ENCODE measurements around the gene MARK1.

MARK1 gene

GRCh38 chr1:220701974-220702373 lies 174.0 kb downstream of the MARK1 start:
- Histone ChIP-seq H3K36me3 (no peaks in the 10 kb centered on the region), H3K27ac (no peak overlapping the region), H3K4me3 (ENCODE audit: low read depth in 1 of 2, low read length in 1 of 2) (no peak overlapping the region), H3K4me1 (ENCODE audit: control insufficient read depth in 1 of 2, insufficient read depth in 1 of 2, low read depth in 1 of 2, low read length in 1 of 2) (peaks cover 0 to 7% of the 10 kb centered on the region in 2 experiments), H3K9me3 (no peaks in the 10 kb centered on the region), H3K27me3 (peaks cover 62% of the 10 kb centered on the region)
- TF ChIP-seq, protein P1, sequence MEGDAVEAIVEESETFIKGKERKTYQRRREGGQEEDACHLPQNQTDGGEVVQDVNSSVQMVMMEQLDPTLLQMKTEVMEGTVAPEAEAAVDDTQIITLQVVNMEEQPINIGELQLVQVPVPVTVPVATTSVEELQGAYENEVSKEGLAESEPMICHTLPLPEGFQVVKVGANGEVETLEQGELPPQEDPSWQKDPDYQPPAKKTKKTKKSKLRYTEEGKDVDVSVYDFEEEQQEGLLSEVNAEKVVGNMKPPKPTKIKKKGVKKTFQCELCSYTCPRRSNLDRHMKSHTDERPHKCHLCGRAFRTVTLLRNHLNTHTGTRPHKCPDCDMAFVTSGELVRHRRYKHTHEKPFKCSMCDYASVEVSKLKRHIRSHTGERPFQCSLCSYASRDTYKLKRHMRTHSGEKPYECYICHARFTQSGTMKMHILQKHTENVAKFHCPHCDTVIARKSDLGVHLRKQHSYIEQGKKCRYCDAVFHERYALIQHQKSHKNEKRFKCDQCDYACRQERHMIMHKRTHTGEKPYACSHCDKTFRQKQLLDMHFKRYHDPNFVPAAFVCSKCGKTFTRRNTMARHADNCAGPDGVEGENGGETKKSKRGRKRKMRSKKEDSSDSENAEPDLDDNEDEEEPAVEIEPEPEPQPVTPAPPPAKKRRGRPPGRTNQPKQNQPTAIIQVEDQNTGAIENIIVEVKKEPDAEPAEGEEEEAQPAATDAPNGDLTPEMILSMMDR (IDR thresholded peaks at IDR 0.05): no peak

GRCh38 chr1:220702733-220703270 lies 174.9 kb downstream of the MARK1 start:
- no peaks in the 10 kb centered on the region for H3K9me3 ChIP-seq
- H3K36me3 ChIP-seq: no peaks in the 10 kb centered on the region
- peaks cover 57% of the 10 kb centered on the region for H3K27me3 ChIP-seq
- TF ChIP-seq, protein P1 (IDR thresholded peaks at IDR 0.05): no peak
- no peak overlapping the region for H3K27ac ChIP-seq
- no peak overlapping the region for H3K4me3 ChIP-seq (ENCODE audit: low read depth in 1 of 2, low read length in 1 of 2)
- peaks cover 0 to 7% of the 10 kb centered on the region in 2 experiments for H3K4me1 ChIP-seq (ENCODE audit: control insufficient read depth in 1 of 2, insufficient read depth in 1 of 2, low read depth in 1 of 2, low read length in 1 of 2)

DNA sequence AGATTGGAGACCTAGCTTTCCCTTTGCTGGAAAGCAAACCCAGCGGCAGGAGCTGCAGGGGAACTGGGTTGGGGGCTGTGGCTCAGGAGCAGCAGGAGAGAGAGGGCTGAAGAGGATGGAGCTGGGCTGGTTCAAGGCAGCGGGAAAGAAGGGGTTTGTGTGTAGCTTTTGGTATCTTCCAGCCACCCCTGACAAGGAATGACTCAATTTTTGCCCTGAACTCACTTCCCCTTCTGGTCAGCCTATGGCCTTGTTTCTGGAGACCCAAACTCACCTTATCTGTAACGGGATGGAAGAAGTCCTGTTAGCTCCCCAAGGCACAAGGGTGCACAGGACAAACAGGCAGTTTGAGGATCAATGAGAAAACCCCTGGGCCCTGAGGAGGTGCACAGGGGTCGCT lies 175.4 kb downstream of the MARK1 start:
- no peaks in the 10 kb centered on the region for H3K9me3 ChIP-seq
- H3K4me3 ChIP-seq (ENCODE audit: low read depth in 1 of 2, low read length in 1 of 2): no peak overlapping the region
- peaks cover 55% of the 10 kb centered on the region for H3K27me3 ChIP-seq
- no peaks in the 10 kb centered on the region for H3K36me3 ChIP-seq
- H3K4me1 ChIP-seq (ENCODE audit: control insufficient read depth in 1 of 2, insufficient read depth in 1 of 2, low read depth in 1 of 2, low read length in 1 of 2): peaks cover 0 to 7% of the 10 kb centered on the region in 2 experiments
- TF ChIP-seq, protein P1 (IDR thresholded peaks at IDR 0.05): no peak
- H3K27ac ChIP-seq: no peak overlapping the region

DNA sequence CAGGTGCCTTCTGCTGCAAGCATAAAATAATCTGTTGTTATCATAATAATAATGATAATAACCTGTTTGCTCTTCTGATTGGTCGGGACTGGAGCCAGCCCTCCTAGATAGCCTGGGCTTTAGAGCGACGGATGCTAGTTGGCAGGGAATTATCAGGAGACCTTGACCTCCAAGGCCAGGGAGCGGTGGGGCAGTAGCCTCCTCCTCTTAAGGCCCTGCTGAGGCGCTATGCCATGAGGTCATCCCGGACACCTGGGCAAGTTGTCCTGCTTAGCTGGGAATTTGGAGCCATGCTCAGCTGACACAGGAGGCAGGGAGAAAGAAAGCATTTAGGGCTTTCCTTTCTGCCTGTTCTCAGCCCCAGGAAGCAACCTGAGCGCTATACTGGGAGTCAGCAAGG lies 177.8 kb downstream of the MARK1 start:
- H3K4me1 ChIP-seq (ENCODE audit: control insufficient read depth in 1 of 2, insufficient read depth in 1 of 2, low read depth in 1 of 2, low read length in 1 of 2): peaks cover 0 to 7% of the 10 kb centered on the region in 2 experiments
- TF ChIP-seq, protein P1 (IDR thresholded peaks at IDR 0.05): no peak

DNA sequence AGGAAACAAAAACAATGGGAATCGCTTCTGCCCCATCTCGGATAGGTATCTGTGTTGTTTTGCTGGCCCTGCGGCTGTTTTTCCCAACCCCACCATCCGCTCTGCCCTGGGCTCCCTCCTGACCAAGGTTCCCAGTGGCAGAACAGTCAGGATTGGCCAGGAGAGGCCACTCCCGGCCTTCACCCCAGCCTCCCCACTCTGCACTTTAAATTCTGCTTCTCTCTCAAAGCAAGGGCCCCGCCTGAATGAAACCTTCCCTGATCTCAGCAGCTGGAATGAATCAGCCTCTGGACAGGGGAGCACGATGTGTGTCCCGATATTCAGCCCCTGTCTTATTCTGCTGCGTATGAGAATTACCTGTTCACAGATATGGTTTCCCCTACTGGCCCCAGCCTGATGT lies 178.5 kb downstream of the MARK1 start:
- Histone ChIP-seq H3K27me3 (peaks cover 27% of the 10 kb centered on the region), H3K9me3 (no peaks in the 10 kb centered on the region), H3K4me1 (ENCODE audit: control insufficient read depth in 1 of 2, insufficient read depth in 1 of 2, low read depth in 1 of 2, low read length in 1 of 2) (peaks cover 0 to 7% of the 10 kb centered on the region in 2 experiments), H3K36me3 (no peaks in the 10 kb centered on the region), H3K27ac (no peak overlapping the region), H3K4me3 (ENCODE audit: low read depth in 1 of 2, low read length in 1 of 2) (no peak overlapping the region)
- TF ChIP-seq, protein P1 (IDR thresholded peaks at IDR 0.05): no peak

More for the DNA sequence above, 177.8 kb downstream of the MARK1 start:
- Histone ChIP-seq H3K27ac (no peak overlapping the region), H3K36me3 (no peaks in the 10 kb centered on the region), H3K9me3 (no peaks in the 10 kb centered on the region), H3K27me3 (peaks cover 34% of the 10 kb centered on the region), H3K4me3 (ENCODE audit: low read depth in 1 of 2, low read length in 1 of 2) (no peak overlapping the region)
